Heart left ventricle (tissue), 16 donors: ENCODE results near the gene CMTM3. TPM values are rescaled to one million over a fixed set of nuclear protein-coding genes. Genes with fewer than 3 reads are reported as not detected.

Experiments
- ATAC-seq, 4 donors: fragments of 200-7000 bp; cut with Tn5 transposase; one replicate each; pipeline ENCODE4 v1.9.1; 2020 to 2022; ENCODE audit warnings: moderate library complexity in 4 of 4, mild to moderate bottlenecking in 3 of 4, moderate number of reproducible peaks in 1 of 4
- DNase-seq, 5 donors: peaks; one replicate each; pipeline ENCODE4 v3.0.0-alpha.2; 2020
- H3K27ac ChIP-seq, 12 donors: fragments of 200-600 bp; sonication (generic) in 4 of 12; one replicate each; pipeline versions ENCODE4 v1.5.0 to v1.8.0; 2016 to 2022; ENCODE audit warnings: mild to moderate bottlenecking in 2 of 12
- H3K27me3 ChIP-seq, 9 donors: fragments of 200-600 bp; sonication (generic) in 2 of 9; one replicate each; pipeline versions ENCODE4 v1.5.1 to v1.8.0; 2016 to 2022; ENCODE audit warnings: mild to moderate bottlenecking in 3 of 9
- H3K36me3 ChIP-seq, 9 donors: fragments of 200-600 bp; sonication (generic) in 2 of 9; one replicate each; pipeline versions ENCODE4 v1.5.0 to v1.8.0; 2018 to 2022; ENCODE audit warnings: mild to moderate bottlenecking in 2 of 9
- H3K4me1 ChIP-seq, 12 donors: fragments of 200-600 bp; sonication (generic) in 4 of 12; one replicate each; pipeline versions ENCODE4 v1.5.0 to v1.8.0; 2016 to 2022; ENCODE audit warnings: mild to moderate bottlenecking in 3 of 12
- H3K4me3 ChIP-seq, 12 donors: fragments of 200-600 bp; sonication (generic) in 4 of 12; one replicate each; pipeline versions ENCODE4 v1.5.0 to v1.8.0; 2017 to 2022; ENCODE audit warnings: mild to moderate bottlenecking in 9 of 12, moderate library complexity in 4 of 12
- H3K9me3 ChIP-seq, 12 donors: fragments of 200-600 bp; sonication (generic) in 4 of 12; one replicate each; pipeline versions ENCODE4 v1.5.0 to v1.8.0; 2016 to 2022; ENCODE audit warnings: mild to moderate bottlenecking in 1 of 12
- CTCF ChIP-seq, 12 donors: fragments of 200-600 bp; sonication (generic) in 4 of 12; IDR thresholded peaks; one replicate each; pipeline versions ENCODE4 v1.5.0 to v1.8.0; 2018 to 2022; ENCODE audit warnings: antibody characterized with exemption in 12 of 12, mild to moderate bottlenecking in 5 of 12
- POLR2A ChIP-seq, 2 donors: fragments of 450-650 bp; IDR thresholded peaks; one replicate each; pipeline ENCODE4 v1.6.1; 2017; ENCODE audit warnings: antibody characterized with exemption in 2 of 2, mild to moderate bottlenecking in 2 of 2, moderate library complexity in 2 of 2
- WGBS, 4 donors: extraction: QIAGEN DNeasy Blood & Tissue Kit in 2 of 4; methylation state at CpG; one replicate each; pipeline versions ENCODE4 v1.1.5 to v1.1.7; 2013 to 2018; 5-methylcytosine and 5-hydroxymethylcytosine counted together
- intact Hi-C, 10 donors: fragments of 100-400 bp; cut with DNase I; formaldehyde crosslinking; loops; one replicate each; pipeline versions ENCODE4 v1.11.1 to v1.14.2; 2022
- polyA plus RNA-seq, 2 donors: library from polyadenylated mRNA; stranded (reverse); fragments of 200-250 nt; gene quantifications; one replicate each; pipeline ENCODE4 v1.2.3, GENCODE V29; 2013
- total RNA-seq, 9 donors: library from RNA; depleted of rRNA in 2 of 9; stranded (reverse); fragments of >200 nt in 2 of 9; fragmentation: NEBNext Ultra II Directional in 3 of 9; extraction: Animal tissue kit (Norgen Biotek cat#: 25700) in 3 of 9; gene quantifications; one replicate each; pipeline versions ENCODE4 v1.1.0 to v1.2.4, GENCODE V29; 2016 to 2023
- donor health status: ischemic (EF 13 %, LVEDD 7.1; RV severe dilation, severe dysfunction).
- donor health status: healthy with polysubstance abuse.
- donor health status: DM: no; HTN: yes; CAD: no.
- donor health status: DM: no; HTN: no; CAD: no.
- donor health status: ischemic (EF 25% LVEDD 6.9; RV normal size, moderate dysfunction).
- donor health status: ischemic (EF 25% LVEDD 5.7; RV mildly dilated, moderate dysfunction).
- donor health status: healthy.
- donor health status: DM: yes; HTN: yes; CAD: no.
- donor health status: ischemic (EF 35%, LVEDD 5.7; RV mildly dilated, moderate dysfunction).
- donor health status: nonischemic (EF 11% LVEDD 7.7; RV severe dilation, severe dysfunction).
- donor health status: DM: yes; HTN: yes; CAD: no.
- donor health status: PGD.
- donor health status: ischemic (EF 29% LVEDD 5.4; RV normal size, mild dysfunction).
- donor health status: nonischemic (EF 23%, LVEDD 6.1; RV moderate dilation, normal function).

Gene CMTM3
- total and polyA plus RNA-seq, 11 donors, result 5.8 to 30.9 (median 9.6) TPM

DNA sequence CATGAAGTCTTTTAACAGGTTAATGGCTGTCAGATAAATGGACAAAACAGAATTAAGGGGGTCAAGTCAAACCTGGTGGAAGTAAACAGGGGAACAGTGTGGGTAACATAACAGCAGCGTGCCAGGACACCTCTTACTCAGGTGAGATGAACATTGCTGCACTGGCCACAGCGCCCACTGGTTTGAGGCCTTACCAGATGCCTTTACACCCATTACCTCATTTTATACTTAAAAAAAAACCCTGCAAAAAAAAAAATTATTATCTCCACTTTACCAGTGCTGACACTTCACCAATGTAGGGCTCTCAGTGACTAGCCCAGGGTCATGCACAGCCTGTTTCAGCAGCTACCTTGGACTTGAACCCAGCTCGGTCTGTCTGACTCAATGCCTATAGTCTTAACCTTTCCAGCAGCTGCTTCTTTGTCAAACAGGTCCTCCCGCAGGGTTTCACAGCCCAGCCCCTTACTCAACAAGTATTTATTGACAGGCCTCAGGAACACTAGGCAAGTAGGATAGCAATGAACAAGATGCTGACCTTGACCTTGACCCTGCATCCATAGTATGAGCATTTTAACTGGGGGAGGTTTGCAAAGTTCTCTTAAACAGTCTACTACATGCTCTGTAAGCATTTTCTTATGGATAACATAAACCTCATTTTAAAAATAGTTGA lies 30.2 kb downstream of the CMTM3 start:
- WGBS, 4 donors, result 93 to 98% (median 94%) methylated on average over 4 of the region's 4 CpGs

GRCh38 chr16:66635406-66635805 lies 30.9 kb downstream of the CMTM3 start:
- DNase-seq (peak in 1 of 5 donors; percentile 2), ATAC-seq (no peak)
- whole genome bisulfite sequencing, 4 donors, result 84 to 90% (median 88%) methylated on average over 6 of the region's 6 CpGs
- no peak overlapping the region for H3K4me3 ChIP-seq
- intact Hi-C loops, result no loop called here
- no peaks in the 10 kb centered on the region for H3K27me3 ChIP-seq
- H3K9me3 ChIP-seq, result no peaks in the 10 kb centered on the region
- no peak overlapping the region for H3K27ac ChIP-seq
- H3K4me1 ChIP-seq, result no peaks in the 10 kb centered on the region
- TF ChIP-seq POLR2A (IDR thresholded peaks at IDR 0.05) (no peak), CTCF (IDR thresholded peaks at IDR 0.05) (no peak)
- no peaks in the 10 kb centered on the region for H3K36me3 ChIP-seq

More for the DNA sequence above, 30.2 kb downstream of the CMTM3 start:
- intact Hi-C loops, result no loop called here
- H3K9me3 ChIP-seq, result no peaks in the 10 kb centered on the region
- H3K4me3 ChIP-seq, result no peak overlapping the region
- H3K27me3 ChIP-seq, result no peaks in the 10 kb centered on the region
- no peaks in the 10 kb centered on the region for H3K36me3 ChIP-seq
- ATAC-seq, result no peak
- DNase-seq, result peak in 1 of 5 donors; percentile 3
- H3K4me1 ChIP-seq, result no peaks in the 10 kb centered on the region
- no peak overlapping the region for H3K27ac ChIP-seq
- no peak for TF ChIP-seq CTCF (IDR thresholded peaks at IDR 0.05)
- TF ChIP-seq POLR2A (IDR thresholded peaks at IDR 0.05), result no peak

DNA sequence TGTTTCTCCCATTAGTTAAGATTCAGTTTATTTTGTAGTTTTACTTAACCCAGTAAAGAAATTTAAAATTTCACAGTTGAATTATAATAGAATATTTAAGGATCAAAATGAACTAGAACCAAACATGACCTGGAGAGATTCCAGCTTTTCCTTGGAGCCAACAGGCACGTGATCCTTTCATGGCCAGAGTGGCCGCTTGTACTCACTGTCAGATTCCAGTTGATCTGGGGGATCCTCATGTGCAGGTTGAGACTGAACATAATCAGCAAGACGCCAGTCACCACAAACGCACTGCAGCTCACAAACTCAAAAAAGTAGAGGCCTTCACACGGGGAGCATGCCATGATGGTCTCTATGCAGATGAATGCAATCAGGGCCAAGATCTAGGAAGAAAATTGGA lies 31.7 kb downstream of the CMTM3 start:
- Histone ChIP-seq H3K9me3 (no peaks in the 10 kb centered on the region), H3K27me3 (no peaks in the 10 kb centered on the region), H3K27ac (no peak overlapping the region), H3K4me3 (no peak overlapping the region), H3K36me3 (no peaks in the 10 kb centered on the region), H3K4me1 (no peaks in the 10 kb centered on the region)
- 57 to 70% (median 67%) methylated on average over 5 of the region's 5 CpGs for WGBS, 4 donors
- no peak for TF ChIP-seq POLR2A (IDR thresholded peaks at IDR 0.05)
- no peak for TF ChIP-seq CTCF (IDR thresholded peaks at IDR 0.05)
- peak in 1 of 5 donors; percentile 17 for DNase-seq
- intact Hi-C loops, result no loop called here
- ATAC-seq, result no peak

- Histone ChIP-seq H3K36me3 (no peaks in the 10 kb centered on the region), H3K27ac (no peak overlapping the region), H3K27me3 (no peaks in the 10 kb centered on the region), H3K4me1 (no peaks in the 10 kb centered on the region), H3K4me3 (no peak overlapping the region), H3K9me3 (no peaks in the 10 kb centered on the region)
- ATAC-seq, result no peak
- intact Hi-C loops, result no loop called here
- TF ChIP-seq POLR2A (IDR thresholded peaks at IDR 0.05), result no peak
- TF ChIP-seq CTCF (IDR thresholded peaks at IDR 0.05), result no peak
- no peak for DNase-seq
- WGBS, 4 donors, result 88 to 93% (median 89%) methylated on average over 3 of the region's 3 CpGs
These were observed 33.3 kb downstream of the CMTM3 start for GRCh38 chr16:66637806-66638205.
